Chondrocyte (in vitro differentiated cells): Measurements from ENCODE around the gene NEU1. TPM values are rescaled to one million over a fixed set of nuclear protein-coding genes. Genes with fewer than 3 reads are reported as not detected.

Source experiments
- DNase-seq: peaks from one replicate; pipeline ENCODE4 v3.0.0; 2021; ENCODE audit warnings: mixed read lengths, low spot score
- H3K27ac Mint-ChIP-seq: one replicate; pipeline ENCODE4 v1.8.0; 2021; ENCODE audit warnings: mild to moderate bottlenecking, moderate library complexity, mixed read lengths; ENCODE audit not compliant: unreplicated experiment
- H3K27me3 Mint-ChIP-seq: 2 replicates; pipeline ENCODE4 v1.8.0; 2021; ENCODE audit warnings: low read depth, mixed read lengths
- H3K36me3 Mint-ChIP-seq: 2 replicates; pipeline ENCODE4 v1.8.0; 2021; ENCODE audit warnings: low read depth, mixed read lengths
- H3K4me1 Mint-ChIP-seq: 2 replicates; pipeline ENCODE4 v1.8.0; 2021; ENCODE audit warnings: low read depth, mild to moderate bottlenecking, mixed read lengths
- H3K4me3 Mint-ChIP-seq: one replicate; pipeline ENCODE4 v1.8.0; 2021; ENCODE audit warnings: mild to moderate bottlenecking, moderate library complexity, mixed read lengths; ENCODE audit not compliant: unreplicated experiment
- H3K9me3 Mint-ChIP-seq: 2 replicates; pipeline ENCODE4 v1.8.0; 2021; ENCODE audit warnings: low read depth, mixed read lengths
- CTCF ChIP-seq: fragments of 200-600 bp; sonication (generic); IDR thresholded peaks from 2 replicates; pipeline ENCODE4 v1.5.0; 2021; ENCODE audit warnings: antibody characterized with exemption, mild to moderate bottlenecking, moderate library complexity
- total RNA-seq: library from RNA; stranded (reverse); gene quantifications from 3 replicates; pipeline ENCODE4 v1.2.1, GENCODE V29; 2021

Gene NEU1
- total RNA-seq, 1 donor from 2014 or later, result 64.2 TPM

- DNase-seq, result no peak
These were observed 35.2 kb upstream of the NEU1 start, which contains the start of gene EHMT2 for GRCh38 chr6:31897612-31898382. TSS of gene EHMT2 (minus strand) at chr6:31897698. CDS start at chr6:31897677, 21 bp downstream.

GRCh38 chr6:31896856-31897611 is 34.4 kb upstream of the NEU1 start:
- H3K9me3 Mint-ChIP-seq, result no peaks in the 10 kb centered on the region
- no peak for TF ChIP-seq CTCF
- H3K4me3 Mint-ChIP-seq, result peak overlapping the region; percentile 70
- no peaks in the 10 kb centered on the region for H3K27me3 Mint-ChIP-seq
- H3K36me3 Mint-ChIP-seq, result peaks cover 6% of the 10 kb centered on the region
- peaks cover 26% of the 10 kb centered on the region for H3K4me1 Mint-ChIP-seq
- H3K27ac Mint-ChIP-seq, result peak overlapping the region; percentile 57
- no peak for DNase-seq

More at GRCh38 chr6:31897612-31898382, 35.2 kb upstream of the NEU1 start, which contains the start of gene EHMT2:
- no peak for TF ChIP-seq CTCF
- Mint-ChIP-seq H3K36me3 (peaks cover 1% of the 10 kb centered on the region), H3K27me3 (no peaks in the 10 kb centered on the region), H3K4me1 (peaks cover 31% of the 10 kb centered on the region), H3K9me3 (no peaks in the 10 kb centered on the region), H3K27ac (peak within 1 kb of the TSS; percentile 91), H3K4me3 (peak within 1 kb of the TSS; percentile 96)

- TF ChIP-seq CTCF, result no peak
- Mint-ChIP-seq H3K27me3 (no peaks in the 10 kb centered on the region), H3K36me3 (peaks cover 6% of the 10 kb centered on the region), H3K9me3 (no peaks in the 10 kb centered on the region), H3K4me3 (peak overlapping the region; percentile 70), H3K4me1 (peaks cover 26% of the 10 kb centered on the region), H3K27ac (peak overlapping the region; percentile 57)
- DNase-seq, result no peak
These were observed 33.9 kb upstream of the NEU1 start for GRCh38 chr6:31896493-31896855.

DNA sequence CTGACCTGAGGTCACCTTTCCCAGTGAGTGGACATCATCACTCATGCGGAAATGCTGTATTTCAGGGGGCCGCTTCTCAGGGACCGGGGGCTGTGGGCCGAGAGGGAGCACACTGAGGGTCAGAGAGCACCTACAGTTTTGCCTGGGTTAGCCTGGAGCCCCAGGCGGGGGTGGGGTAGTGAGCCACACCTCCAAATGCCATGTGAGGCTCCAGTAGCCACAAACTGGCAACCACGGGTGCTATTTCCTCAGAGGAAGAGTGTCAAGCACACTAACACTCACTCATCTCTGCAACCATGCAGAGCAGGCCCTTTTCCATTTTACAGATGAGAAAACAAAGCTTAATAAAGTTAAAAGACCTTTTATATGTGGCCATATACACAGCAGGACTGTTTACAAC is 30.2 kb upstream of the NEU1 start:
- DNase-seq, result no peak
- Mint-ChIP-seq H3K36me3 (peaks cover 14% of the 10 kb centered on the region), H3K27ac (no peak overlapping the region)

More for the DNA sequence above, 30.2 kb upstream of the NEU1 start:
- no peak for TF ChIP-seq CTCF
- Mint-ChIP-seq H3K4me3 (no peak overlapping the region), H3K4me1 (peaks cover 8% of the 10 kb centered on the region), H3K27me3 (no peaks in the 10 kb centered on the region), H3K9me3 (no peaks in the 10 kb centered on the region)
